ENCODE results near the gene UBE2J1. TPM values are rescaled to one million over a fixed set of nuclear protein-coding genes. Genes with fewer than 3 reads are reported as not detected.

Gene UBE2J1
- total RNA-seq, 4 donors from 2014 or later: 25.3 to 30.4 (median 26.7) TPM

GRCh38 chr6:89356642-89357170 lies 4.2 kb upstream of the UBE2J1 start:
- TF ChIP-seq, protein P1, sequence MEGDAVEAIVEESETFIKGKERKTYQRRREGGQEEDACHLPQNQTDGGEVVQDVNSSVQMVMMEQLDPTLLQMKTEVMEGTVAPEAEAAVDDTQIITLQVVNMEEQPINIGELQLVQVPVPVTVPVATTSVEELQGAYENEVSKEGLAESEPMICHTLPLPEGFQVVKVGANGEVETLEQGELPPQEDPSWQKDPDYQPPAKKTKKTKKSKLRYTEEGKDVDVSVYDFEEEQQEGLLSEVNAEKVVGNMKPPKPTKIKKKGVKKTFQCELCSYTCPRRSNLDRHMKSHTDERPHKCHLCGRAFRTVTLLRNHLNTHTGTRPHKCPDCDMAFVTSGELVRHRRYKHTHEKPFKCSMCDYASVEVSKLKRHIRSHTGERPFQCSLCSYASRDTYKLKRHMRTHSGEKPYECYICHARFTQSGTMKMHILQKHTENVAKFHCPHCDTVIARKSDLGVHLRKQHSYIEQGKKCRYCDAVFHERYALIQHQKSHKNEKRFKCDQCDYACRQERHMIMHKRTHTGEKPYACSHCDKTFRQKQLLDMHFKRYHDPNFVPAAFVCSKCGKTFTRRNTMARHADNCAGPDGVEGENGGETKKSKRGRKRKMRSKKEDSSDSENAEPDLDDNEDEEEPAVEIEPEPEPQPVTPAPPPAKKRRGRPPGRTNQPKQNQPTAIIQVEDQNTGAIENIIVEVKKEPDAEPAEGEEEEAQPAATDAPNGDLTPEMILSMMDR (IDR thresholded peaks at IDR 0.05): no peak
- TF ChIP-seq EP300 (IDR thresholded peaks at IDR 0.05) (no peak), POLR2A (IDR thresholded peaks at IDR 0.05) (no peak)
- Histone ChIP-seq H3K4me3 (no peak overlapping the region), H3K27ac (peak overlapping the region in 1 of 4 donors; percentile 43), H3K4me1 (peaks cover 0 to 7% (median 2%) of the 10 kb centered on the region in 4 donors), H3K9me3 (no peaks in the 10 kb centered on the region), H3K36me3 (no peaks in the 10 kb centered on the region), H3K27me3 (no peaks in the 10 kb centered on the region)
- WGBS, 2 donors: 49 to 65% methylated on average over 1 of the region's 1 CpG
- no peak for DNase-seq (ENCODE audit: low spot score in 2 of 2)

GRCh38 chr6:89355511-89356194 lies 3.1 kb upstream of the UBE2J1 start:
- Histone ChIP-seq H3K4me3 (no peak overlapping the region), H3K27me3 (no peaks in the 10 kb centered on the region), H3K36me3 (no peaks in the 10 kb centered on the region), H3K9me3 (no peaks in the 10 kb centered on the region), H3K27ac (no peak overlapping the region), H3K4me1 (peaks cover 0 to 17% (median 6%) of the 10 kb centered on the region in 4 donors)
- WGBS, 2 donors: 85 to 93% methylated on average over 2 of the region's 2 CpGs
- TF ChIP-seq, protein P1 (IDR thresholded peaks at IDR 0.05): no peak
- TF ChIP-seq EP300 (IDR thresholded peaks at IDR 0.05) (no peak), POLR2A (IDR thresholded peaks at IDR 0.05) (no peak)
- DNase-seq (ENCODE audit: low spot score in 2 of 2): no peak

DNA sequence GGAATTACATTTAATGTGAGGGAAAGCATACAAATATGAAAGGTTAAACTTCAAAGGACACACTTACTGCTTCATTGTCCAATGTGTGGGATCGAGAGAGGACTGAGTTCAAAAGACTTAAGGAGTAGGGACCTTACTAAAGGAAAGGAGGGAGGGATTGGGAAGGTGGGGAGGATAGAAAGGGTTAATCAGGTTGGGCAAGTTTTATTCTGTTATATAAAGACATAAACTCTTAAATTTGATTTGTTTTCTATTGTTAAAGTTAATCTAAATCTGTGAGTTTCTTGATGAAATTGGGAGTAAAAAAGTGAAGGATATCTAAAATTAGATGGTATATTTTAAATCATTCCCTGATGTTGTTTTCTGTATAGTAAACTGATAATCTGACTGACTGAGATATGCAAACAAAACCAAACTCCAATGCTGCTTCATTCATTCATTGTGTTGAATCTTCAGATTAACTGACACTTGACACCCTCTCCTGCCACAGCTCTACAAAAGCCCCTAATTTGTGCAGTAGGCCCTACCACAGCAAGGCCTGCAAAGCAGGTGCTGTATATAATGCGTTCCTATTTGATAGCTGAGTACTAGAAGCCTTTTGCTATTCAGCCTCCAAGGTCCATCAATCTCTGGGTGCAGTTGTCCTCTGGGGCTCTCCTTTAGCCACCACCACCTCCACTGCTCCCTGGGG lies 1.3 kb upstream of the UBE2J1 start:
- Histone ChIP-seq H3K27ac (peak overlapping the region in 3 of 4 donors; percentile 97 to 99 (median 99)), H3K4me3 (peak overlapping the region in 1 of 4 donors; percentile 94), H3K36me3 (no peaks in the 10 kb centered on the region), H3K4me1 (peaks cover 0 to 35% (median 15%) of the 10 kb centered on the region in 4 donors), H3K27me3 (no peaks in the 10 kb centered on the region), H3K9me3 (no peaks in the 10 kb centered on the region)
- TF ChIP-seq, protein P1 (IDR thresholded peaks at IDR 0.05): no peak
- no peak for TF ChIP-seq POLR2A (IDR thresholded peaks at IDR 0.05)
- no peak for TF ChIP-seq EP300 (IDR thresholded peaks at IDR 0.05)
- no peak for DNase-seq (ENCODE audit: low spot score in 2 of 2)
- WGBS, 2 donors: 83 to 90% methylated on average over 2 of the region's 2 CpGs

DNA sequence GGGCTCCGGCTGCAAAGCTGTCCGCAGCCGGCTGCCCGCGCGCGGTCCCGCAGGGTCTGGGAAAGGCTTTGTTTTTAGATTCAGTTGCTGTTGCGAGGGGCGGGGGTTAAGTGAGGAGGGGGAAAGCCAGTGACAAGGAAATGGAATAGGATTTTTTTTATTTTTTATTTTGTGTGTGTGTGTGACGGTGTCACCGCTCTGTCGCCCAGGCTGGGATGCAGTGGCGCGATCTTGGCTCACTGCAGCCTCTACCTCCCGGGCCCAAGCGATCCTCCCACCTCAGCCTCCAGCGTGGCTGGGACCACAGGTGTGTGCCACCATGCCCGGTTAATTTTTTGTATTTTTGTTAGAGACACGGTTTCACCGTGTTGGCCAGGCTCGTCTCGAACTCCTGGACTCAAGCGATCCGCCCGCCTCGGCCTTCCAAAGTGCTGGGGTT lies 615 bp upstream of the UBE2J1 start:
- no peaks in the 10 kb centered on the region for H3K9me3 ChIP-seq
- H3K4me1 ChIP-seq: peaks cover 0 to 42% (median 19%) of the 10 kb centered on the region in 4 donors
- TF ChIP-seq POLR2A (IDR thresholded peaks at IDR 0.05): no peak
- no peak for TF ChIP-seq EP300 (IDR thresholded peaks at IDR 0.05)
- TF ChIP-seq, protein P1 (IDR thresholded peaks at IDR 0.05): no peak
- peak overlapping the region; percentile 90 to 99 (median 98) for H3K27ac ChIP-seq
- H3K4me3 ChIP-seq: peak overlapping the region; percentile 81 to 94 (median 91)
- no peaks in the 10 kb centered on the region for H3K27me3 ChIP-seq
- DNase-seq (ENCODE audit: low spot score in 2 of 2): no peak
- no peaks in the 10 kb centered on the region for H3K36me3 ChIP-seq
- WGBS, 2 donors: 42% methylated on average over 27 of the region's 27 CpGs

Measured in tibial nerve (tissue), 4 donors.